Mesendoderm (in vitro differentiated cells): Measurements from ENCODE around the gene FEM1B.

ENCODE experiments used
- DNase-seq: peaks from one replicate; pipeline ENCODE4 v3.0.0; 2013
- H2AK5ac ChIP-seq: 2 replicates; pipeline ENCODE4 v1.6.1; 2013; ENCODE audit warnings: low read length, inconsistent platforms
- H2BK120ac ChIP-seq: 2 replicates; pipeline ENCODE4 v1.6.1; 2013; ENCODE audit warnings: low read depth, mild to moderate bottlenecking, low read length, moderate library complexity, mixed read lengths
- H2BK15ac ChIP-seq: replicated peaks from 2 replicates; pipeline ENCODE4 v1.6.1; 2013; ENCODE audit warnings: low read depth, mild to moderate bottlenecking, moderate library complexity
- H2BK5ac ChIP-seq: 2 replicates; pipeline ENCODE4 v1.6.1; 2013; ENCODE audit warnings: low read length, inconsistent platforms
- H3K18ac ChIP-seq: 2 replicates; pipeline ENCODE4 v1.6.1; 2013; ENCODE audit warnings: mild to moderate bottlenecking, low read length, mixed read lengths
- H3K23ac ChIP-seq: one replicate; pipeline ENCODE4 v1.6.1; 2013; ENCODE audit warnings: low read length
- H3K27ac ChIP-seq: 2 replicates; pipeline ENCODE4 v1.5.1; 2013; ENCODE audit warnings: low read depth, mild to moderate bottlenecking, inconsistent platforms, low read length, moderate library complexity
- H3K27me3 ChIP-seq: 2 replicates; pipeline ENCODE4 v1.6.1; 2013; ENCODE audit warnings: low read length, control low read depth, mild to moderate bottlenecking, inconsistent platforms; ENCODE audit not compliant: insufficient read depth, poor library complexity
- H3K36me3 ChIP-seq: 2 replicates; pipeline ENCODE4 v1.6.1; 2013; ENCODE audit warnings: low read length, inconsistent platforms; ENCODE audit not compliant: control insufficient read depth, insufficient read depth
- H3K4ac ChIP-seq: one replicate; pipeline ENCODE4 v1.6.1; 2013; ENCODE audit warnings: low read depth, mild to moderate bottlenecking, low read length, moderate library complexity
- H3K4me1 ChIP-seq: 2 replicates; pipeline ENCODE4 v1.6.1; 2013; ENCODE audit warnings: low read depth, low read length, inconsistent platforms; ENCODE audit not compliant: control insufficient read depth
- H3K4me2 ChIP-seq: 2 replicates; pipeline ENCODE4 v1.6.1; 2013; ENCODE audit warnings: low read length
- H3K4me3 ChIP-seq: 2 replicates; pipeline ENCODE4 v1.5.1; 2013; ENCODE audit warnings: mild to moderate bottlenecking, low read length
- H3K56ac ChIP-seq: one replicate; pipeline ENCODE4 v1.6.1; 2013; ENCODE audit warnings: low read length
- H3K79me1 ChIP-seq: 2 replicates; pipeline ENCODE4 v1.6.1; 2013; ENCODE audit warnings: low read length, inconsistent platforms
- H3K79me2 ChIP-seq: 2 replicates; pipeline ENCODE4 v1.6.1; 2013; ENCODE audit warnings: mild to moderate bottlenecking, low read length; ENCODE audit not compliant: control insufficient read depth, insufficient read depth
- H3K9ac ChIP-seq: 2 replicates; pipeline ENCODE4 v1.6.1; 2013; ENCODE audit warnings: low read length, inconsistent platforms
- H4K5ac ChIP-seq: one replicate; pipeline ENCODE4 v1.6.1; 2013; ENCODE audit warnings: low read length
- H4K8ac ChIP-seq: one replicate; pipeline ENCODE4 v1.6.1; 2013; ENCODE audit warnings: low read depth, mild to moderate bottlenecking, control low read depth, low read length, moderate library complexity
- WGBS: extraction: QIAGEN DNeasy Blood & Tissue Kit; methylation state at CpG from one replicate; pipeline ENCODE4 v1.1.7; 2013; ENCODE audit warnings: low lambda C conversion rate, missing lambda C conversion rate; ENCODE audit not compliant: insufficient coverage; ENCODE audit errors: extremely low coverage; 5-methylcytosine and 5-hydroxymethylcytosine counted together

The FEM1B gene

GRCh38 chr15:68249058-68249713 lies 28.4 kb upstream of the FEM1B start:
- WGBS, result no CpG with 5 or more reads among the region's 3 CpGs

GRCh38 chr15:68252925-68253534 lies 24.5 kb upstream of the FEM1B start:
- H3K27me3 ChIP-seq, result no peaks in the 10 kb centered on the region
- no peak overlapping the region for H3K4me3 ChIP-seq
- H3K18ac ChIP-seq, result no peak overlapping the region
- H3K4ac ChIP-seq, result no peak overlapping the region
- no peak overlapping the region for H4K8ac ChIP-seq
- H4K5ac ChIP-seq, result no peak overlapping the region
- peak; percentile 75 for DNase-seq
- no peak overlapping the region for H2BK15ac ChIP-seq
- H3K56ac ChIP-seq, result no peak overlapping the region
- no peaks in the 10 kb centered on the region for H3K4me1 ChIP-seq
- no peak overlapping the region for H3K4me2 ChIP-seq
- no peaks in the 10 kb centered on the region for H3K79me2 ChIP-seq
- H3K23ac ChIP-seq, result no peak overlapping the region
- H2AK5ac ChIP-seq, result no peak overlapping the region
- H3K79me1 ChIP-seq, result no peaks in the 10 kb centered on the region
- H2BK120ac ChIP-seq, result no peak overlapping the region
- no peak overlapping the region for H2BK5ac ChIP-seq
- H3K27ac ChIP-seq, result no peak overlapping the region
- no peaks in the 10 kb centered on the region for H3K36me3 ChIP-seq
- no peak overlapping the region for H3K9ac ChIP-seq
- WGBS, result no CpG with 5 or more reads among the region's 7 CpGs

More at GRCh38 chr15:68249058-68249713, 28.4 kb upstream of the FEM1B start:
- Histone ChIP-seq H3K18ac (no peak overlapping the region), H3K4me1 (no peaks in the 10 kb centered on the region), H3K23ac (no peak overlapping the region), H2BK120ac (no peak overlapping the region), H4K8ac (no peak overlapping the region), H2BK5ac (no peak overlapping the region), H3K4ac (no peak overlapping the region), H3K56ac (no peak overlapping the region), H2AK5ac (no peak overlapping the region), H3K27ac (no peak overlapping the region), H3K4me3 (no peak overlapping the region), H3K27me3 (no peaks in the 10 kb centered on the region), H3K79me2 (no peaks in the 10 kb centered on the region), H4K5ac (no peak overlapping the region), H3K79me1 (no peaks in the 10 kb centered on the region), H3K36me3 (no peaks in the 10 kb centered on the region), H2BK15ac (no peak overlapping the region), H3K9ac (no peak overlapping the region), H3K4me2 (no peak overlapping the region)
- DNase-seq, result no peak

- H3K27ac ChIP-seq, result peak overlapping the region; percentile 58
- no peaks in the 10 kb centered on the region for H3K79me2 ChIP-seq
- no peak overlapping the region for H2AK5ac ChIP-seq
- H4K5ac ChIP-seq, result no peak overlapping the region
- peak overlapping the region; percentile 88 for H3K9ac ChIP-seq
- WGBS, result no CpG with 5 or more reads among the region's 57 CpGs
- no peak overlapping the region for H2BK120ac ChIP-seq
- H2BK15ac ChIP-seq, result no peak overlapping the region
- peak overlapping the region; percentile 2 for H3K18ac ChIP-seq
- no peak overlapping the region for H3K4ac ChIP-seq
- peak overlapping the region; percentile 98 for H3K56ac ChIP-seq
- H2BK5ac ChIP-seq, result peak overlapping the region; percentile 72
- peak overlapping the region; percentile 53 for H3K4me3 ChIP-seq
- H3K27me3 ChIP-seq, result no peaks in the 10 kb centered on the region
- no peaks in the 10 kb centered on the region for H3K4me1 ChIP-seq
- H3K36me3 ChIP-seq, result no peaks in the 10 kb centered on the region
- H3K4me2 ChIP-seq, result peak overlapping the region; percentile 93
- peak overlapping the region; percentile 87 for H4K8ac ChIP-seq
- peak overlapping the region; percentile 32 for H3K23ac ChIP-seq
- peak; percentile 97 for DNase-seq
- no peaks in the 10 kb centered on the region for H3K79me1 ChIP-seq
Observed at GRCh38 chr15:68256675-68257450, 20.7 kb upstream of the FEM1B start.

GRCh38 chr15:68258692-68259091 lies 18.9 kb upstream of the FEM1B start:
- DNase-seq, result no peak
- Histone ChIP-seq H3K4ac (no peak overlapping the region), H3K56ac (no peak overlapping the region), H3K36me3 (no peaks in the 10 kb centered on the region), H3K79me2 (no peaks in the 10 kb centered on the region), H2BK15ac (no peak overlapping the region), H3K4me3 (no peak overlapping the region), H2AK5ac (no peak overlapping the region), H3K79me1 (no peaks in the 10 kb centered on the region), H3K4me2 (no peak overlapping the region), H2BK120ac (no peak overlapping the region), H3K4me1 (no peaks in the 10 kb centered on the region), H3K9ac (no peak overlapping the region), H4K5ac (no peak overlapping the region), H3K23ac (no peak overlapping the region), H3K27me3 (no peaks in the 10 kb centered on the region), H3K27ac (no peak overlapping the region), H2BK5ac (no peak overlapping the region), H3K18ac (no peak overlapping the region), H4K8ac (no peak overlapping the region)
- no CpG with 5 or more reads among the region's 4 CpGs for WGBS

- Histone ChIP-seq H3K4me2 (no peak overlapping the region), H2BK15ac (no peak overlapping the region), H3K27ac (no peak overlapping the region), H2BK5ac (no peak overlapping the region), H2AK5ac (no peak overlapping the region), H3K4ac (no peak overlapping the region), H4K8ac (no peak overlapping the region), H3K4me3 (no peak overlapping the region), H3K27me3 (no peaks in the 10 kb centered on the region), H3K36me3 (no peaks in the 10 kb centered on the region), H3K56ac (no peak overlapping the region), H3K9ac (no peak overlapping the region), H4K5ac (no peak overlapping the region), H3K23ac (no peak overlapping the region), H3K79me1 (no peaks in the 10 kb centered on the region), H3K18ac (no peak overlapping the region), H3K4me1 (no peaks in the 10 kb centered on the region), H2BK120ac (no peak overlapping the region), H3K79me2 (no peaks in the 10 kb centered on the region)
- no peak for DNase-seq
- WGBS, result no CpG with 5 or more reads among the region's 2 CpGs
Observed at GRCh38 chr15:68259883-68260282, 17.7 kb upstream of the FEM1B start.
